Smooth muscle cell (in vitro differentiated cells): ENCODE measurements around the gene CRTAP. TPM values are rescaled to one million over a fixed set of nuclear protein-coding genes. Genes with fewer than 3 reads are reported as not detected.
A peak's percentile ranks its signal among the peaks of the same experiment; 100 is the strongest.

Experiments used
- DNase-seq: peaks from one replicate; lab custom pipeline; 2025; ENCODE audit not compliant: unreplicated experiment; lab: John Stamatoyannopoulos, UW
- H2AFZ ChIP-seq: fragments of 200-600 bp; sonication (generic); 2 replicates; pipeline ENCODE4 v1.6.0; 2016; ENCODE audit warnings: antibody characterized with exemption, low read depth, mild to moderate bottlenecking
- H3F3A ChIP-seq: fragments of 200-600 bp; sonication (generic); 2 replicates; pipeline ENCODE4 v1.6.0; 2017; ENCODE audit warnings: antibody characterized with exemption, low read depth
- H3K27ac ChIP-seq: fragments of 200-600 bp; sonication (generic); 2 replicates; pipeline ENCODE4 v1.5.1; 2016; ENCODE audit warnings: low read depth, mild to moderate bottlenecking
- H3K27me3 ChIP-seq: fragments of 200-600 bp; sonication (generic); 2 replicates; pipeline ENCODE4 v1.6.1; 2016; ENCODE audit warnings: low read depth, mild to moderate bottlenecking
- H3K36me3 ChIP-seq: fragments of 200-600 bp; sonication (generic); 2 replicates; pipeline ENCODE4 v1.5.1; 2016; ENCODE audit warnings: low read depth
- H3K4me1 ChIP-seq: fragments of 200-600 bp; sonication (generic); 2 replicates; pipeline ENCODE4 v1.5.1; 2016; ENCODE audit warnings: low read depth
- H3K4me2 ChIP-seq: fragments of 200-600 bp; sonication (generic); 2 replicates; pipeline ENCODE4 v1.6.0; 2016; ENCODE audit warnings: mild to moderate bottlenecking
- H3K4me3 ChIP-seq: fragments of 200-600 bp; sonication (generic); 2 replicates; pipeline ENCODE4 v1.5.1; 2016; ENCODE audit warnings: mild to moderate bottlenecking
- H3K79me2 ChIP-seq: fragments of 200-600 bp; sonication (generic); 2 replicates; pipeline ENCODE4 v1.6.0; 2016; ENCODE audit warnings: low read depth, mild to moderate bottlenecking
- H3K9ac ChIP-seq: fragments of 200-600 bp; sonication (generic); 2 replicates; pipeline ENCODE4 v1.6.0; 2016; ENCODE audit warnings: low read depth
- H3K9me3 ChIP-seq: fragments of 200-600 bp; sonication (generic); replicated peaks from 2 replicates; pipeline ENCODE4 v1.5.1; 2016; ENCODE audit warnings: low read depth
- H4K20me1 ChIP-seq: fragments of 200-600 bp; sonication (generic); 2 replicates; pipeline ENCODE4 v1.6.0; 2016; ENCODE audit warnings: low read depth
- CTCF ChIP-seq: fragments of 200-600 bp; sonication (generic); IDR thresholded peaks from 2 replicates; pipeline ENCODE4 v1.5.1; 2017; ENCODE audit warnings: borderline replicate concordance, mild to moderate bottlenecking, antibody characterized with exemption; ENCODE audit not compliant: insufficient read depth, poor library complexity, severe bottlenecking
- WGBS: methylation state at CpG from one replicate; pipeline ENCODE4 v1.1.7; 2016; ENCODE audit warnings: low lambda C conversion rate; 5-methylcytosine and 5-hydroxymethylcytosine counted together
- polyA plus RNA-seq: library from polyadenylated mRNA; unstranded; fragments of >200 nt; fragmentation: Nextera tagmentation; extraction: Ambion mirVana; gene quantifications from 2 replicates; pipeline ENCODE4 v1.2.1, GENCODE V29; 2016
- total RNA-seq: library from RNA; depleted of rRNA; stranded (reverse); fragments of >200 nt; gene quantifications from 2 replicates; pipeline ENCODE4 v1.2.3, GENCODE V29; 2014

The CRTAP gene
- total and polyA plus RNA-seq, 2 experiments from 2014 or later: 195 to 206 TPM

GRCh38 chr3:33141006-33141405 is 27.2 kb downstream of the CRTAP start:
- no peak for DNase-seq
- peak overlapping the region; percentile 93 for H3K27ac ChIP-seq
- no peak overlapping the region for H3K9ac ChIP-seq
- no peak for TF ChIP-seq CTCF
- H3K4me3 ChIP-seq: no peak overlapping the region
- no peaks in the 10 kb centered on the region for H4K20me1 ChIP-seq
- no peaks in the 10 kb centered on the region for H3K27me3 ChIP-seq
- peaks cover 5% of the 10 kb centered on the region for H3K36me3 ChIP-seq
- H3K79me2 ChIP-seq: no peaks in the 10 kb centered on the region
- H3F3A ChIP-seq: peaks cover 12% of the 10 kb centered on the region
- no peak overlapping the region for H2AFZ ChIP-seq
- H3K4me1 ChIP-seq: peaks cover 8% of the 10 kb centered on the region
- no peaks in the 10 kb centered on the region for H3K9me3 ChIP-seq
- H3K4me2 ChIP-seq: peak overlapping the region; percentile 67
- WGBS: 35% methylated on average over 3 of the region's 3 CpGs

DNA sequence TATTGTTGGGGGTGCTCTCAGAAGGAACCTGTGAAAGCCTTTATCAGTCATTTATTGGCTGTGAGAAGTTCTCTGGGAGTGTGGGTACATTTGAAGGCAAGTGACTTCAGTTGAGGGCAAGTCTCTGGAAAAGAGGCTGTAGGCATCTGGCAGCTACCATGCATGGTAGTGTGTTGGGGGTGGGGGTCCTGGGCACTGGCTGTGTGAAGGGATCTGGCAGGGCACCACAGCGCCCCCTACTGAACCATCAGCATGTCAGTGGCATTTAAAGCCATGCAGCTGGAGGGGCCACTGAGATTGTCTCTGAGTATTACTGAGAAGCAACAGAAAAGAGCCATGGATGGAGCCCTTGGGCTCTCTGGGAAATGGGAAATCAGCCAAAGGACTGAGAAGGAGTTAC is 30.6 kb downstream of the CRTAP start:
- Histone ChIP-seq H3K9me3 (no peaks in the 10 kb centered on the region), H3K4me2 (no peak overlapping the region), H3K4me3 (no peak overlapping the region), H3K27me3 (no peaks in the 10 kb centered on the region), H3F3A (peaks cover 2% of the 10 kb centered on the region), H3K9ac (no peak overlapping the region), H3K79me2 (no peaks in the 10 kb centered on the region), H3K27ac (no peak overlapping the region), H4K20me1 (no peaks in the 10 kb centered on the region), H3K4me1 (peaks cover 15% of the 10 kb centered on the region), H3K36me3 (peaks cover 5% of the 10 kb centered on the region), H2AFZ (no peak overlapping the region)
- no peak for DNase-seq
- TF ChIP-seq CTCF: peak; percentile 30
- WGBS: 29% methylated on average over 1 of the region's 1 CpG

GRCh38 chr3:33145221-33145900 is 31.5 kb downstream of the CRTAP start:
- Histone ChIP-seq H3F3A (no peaks in the 10 kb centered on the region), H3K9me3 (no peaks in the 10 kb centered on the region), H2AFZ (no peak overlapping the region), H3K79me2 (no peaks in the 10 kb centered on the region), H4K20me1 (no peaks in the 10 kb centered on the region), H3K27me3 (no peaks in the 10 kb centered on the region), H3K4me2 (no peak overlapping the region), H3K4me1 (peaks cover 12% of the 10 kb centered on the region), H3K9ac (no peak overlapping the region), H3K4me3 (no peak overlapping the region), H3K36me3 (peaks cover 5% of the 10 kb centered on the region), H3K27ac (no peak overlapping the region)
- WGBS: 94% methylated on average over 16 of the region's 16 CpGs
- no peak for DNase-seq
- TF ChIP-seq CTCF: no peak
